ENCODE measurements around the gene NRBF2. TPM values are rescaled to one million over a fixed set of nuclear protein-coding genes. Genes with fewer than 3 reads are reported as not detected.
"Not testable (repeated sequence)": the region's sequence is repeated elsewhere in the genome, so short reads cannot be mapped to it uniquely, and the experiment has no call there.

NRBF2 gene
- total RNA-seq, 4 donors from 2014 or later, result 8.6 to 17.2 (median 12.3) TPM

DNA sequence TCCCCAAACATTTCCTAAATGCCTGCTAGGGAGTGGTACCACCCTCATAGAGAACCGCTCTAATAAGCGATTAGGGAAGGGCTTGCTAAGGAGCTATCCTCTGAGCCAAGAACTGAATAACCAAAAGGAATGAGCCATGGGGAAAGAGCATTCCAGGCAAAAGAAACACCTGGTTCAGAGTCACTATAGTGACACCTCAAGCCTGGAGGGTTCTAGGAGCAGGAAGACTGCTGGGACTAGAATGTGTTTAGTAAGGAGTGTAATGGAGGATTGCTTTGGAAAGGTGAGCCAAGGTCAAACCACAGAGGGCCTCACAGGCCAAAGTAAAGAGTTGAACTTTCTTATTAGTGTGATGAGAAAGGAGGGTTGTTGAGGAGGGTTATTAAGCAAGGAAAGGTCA, 38.7 kb upstream of the NRBF2 start:
- Histone ChIP-seq H3K4me1 (no peaks in the 10 kb centered on the region), H3K36me3 (no peaks in the 10 kb centered on the region), H3K9me3 (no peaks in the 10 kb centered on the region), H3K27me3 (no peaks in the 10 kb centered on the region), H3K4me3 (no peak overlapping the region), H3K27ac (no peak overlapping the region)
- 93 to 100% methylated on average over 2 of the region's 2 CpGs for WGBS, 2 donors (ENCODE audit: low coverage in 1 of 2)
- no peak for ATAC-seq
- TF ChIP-seq POLR2A (IDR thresholded peaks at IDR 0.05), result no peak
- TF ChIP-seq EP300 (IDR thresholded peaks at IDR 0.05), result no peak
- TF ChIP-seq, protein P1, sequence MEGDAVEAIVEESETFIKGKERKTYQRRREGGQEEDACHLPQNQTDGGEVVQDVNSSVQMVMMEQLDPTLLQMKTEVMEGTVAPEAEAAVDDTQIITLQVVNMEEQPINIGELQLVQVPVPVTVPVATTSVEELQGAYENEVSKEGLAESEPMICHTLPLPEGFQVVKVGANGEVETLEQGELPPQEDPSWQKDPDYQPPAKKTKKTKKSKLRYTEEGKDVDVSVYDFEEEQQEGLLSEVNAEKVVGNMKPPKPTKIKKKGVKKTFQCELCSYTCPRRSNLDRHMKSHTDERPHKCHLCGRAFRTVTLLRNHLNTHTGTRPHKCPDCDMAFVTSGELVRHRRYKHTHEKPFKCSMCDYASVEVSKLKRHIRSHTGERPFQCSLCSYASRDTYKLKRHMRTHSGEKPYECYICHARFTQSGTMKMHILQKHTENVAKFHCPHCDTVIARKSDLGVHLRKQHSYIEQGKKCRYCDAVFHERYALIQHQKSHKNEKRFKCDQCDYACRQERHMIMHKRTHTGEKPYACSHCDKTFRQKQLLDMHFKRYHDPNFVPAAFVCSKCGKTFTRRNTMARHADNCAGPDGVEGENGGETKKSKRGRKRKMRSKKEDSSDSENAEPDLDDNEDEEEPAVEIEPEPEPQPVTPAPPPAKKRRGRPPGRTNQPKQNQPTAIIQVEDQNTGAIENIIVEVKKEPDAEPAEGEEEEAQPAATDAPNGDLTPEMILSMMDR (IDR thresholded peaks at IDR 0.05), result no peak
- no peak for TF ChIP-seq POLR2AphosphoS5 (IDR thresholded peaks at IDR 0.05)

DNA sequence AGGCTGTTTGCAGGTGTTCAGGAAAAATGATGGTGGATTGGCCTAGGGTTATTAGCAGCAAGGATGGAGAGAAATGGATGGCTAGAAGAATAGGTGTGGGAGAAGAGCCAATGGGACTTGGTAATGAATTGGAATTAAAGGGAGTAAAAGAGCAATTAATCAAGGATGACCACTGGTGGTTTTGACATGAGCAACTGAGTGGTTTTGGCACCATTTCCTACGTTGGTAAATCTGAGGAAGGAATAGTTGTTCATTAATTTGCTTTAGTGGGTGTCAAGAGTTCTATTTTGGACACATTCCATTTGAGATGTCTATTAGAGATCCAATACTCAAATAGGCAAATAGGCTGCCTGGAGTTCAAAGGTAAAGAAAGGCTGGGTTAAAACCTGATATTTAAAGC, 38.2 kb upstream of the NRBF2 start:
- Histone ChIP-seq H3K4me3 (no peak overlapping the region), H3K27ac (no peak overlapping the region), H3K27me3 (no peaks in the 10 kb centered on the region), H3K4me1 (no peaks in the 10 kb centered on the region), H3K36me3 (no peaks in the 10 kb centered on the region), H3K9me3 (no peaks in the 10 kb centered on the region)
- no peak for TF ChIP-seq EP300 (IDR thresholded peaks at IDR 0.05)
- TF ChIP-seq POLR2A (IDR thresholded peaks at IDR 0.05), result no peak
- TF ChIP-seq, protein P1 (IDR thresholded peaks at IDR 0.05), result no peak
- no peak for TF ChIP-seq POLR2AphosphoS5 (IDR thresholded peaks at IDR 0.05)
- 20 to 53% methylated on average over 1 of the region's 1 CpG for WGBS, 2 donors (ENCODE audit: low coverage in 1 of 2)
- ATAC-seq, result no peak

DNA sequence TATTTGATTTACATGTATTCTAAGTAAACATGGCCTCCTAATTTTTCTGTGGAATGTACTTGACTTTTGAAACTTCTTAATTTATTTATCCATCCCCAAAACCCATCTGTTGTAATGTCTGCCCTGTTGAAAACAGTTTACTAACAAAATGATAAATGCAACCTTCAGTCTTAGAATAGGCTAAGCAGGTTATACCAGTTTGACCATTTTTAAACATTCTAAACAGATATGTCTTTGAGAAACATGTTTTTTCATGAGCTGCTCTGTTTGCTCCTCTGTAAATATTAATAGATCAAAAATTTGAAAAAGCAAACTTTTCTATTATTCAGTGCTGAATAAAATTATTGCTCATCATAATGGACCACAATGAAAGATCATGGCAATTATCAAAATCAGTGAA, 33.4 kb upstream of the NRBF2 start:
- no peaks in the 10 kb centered on the region for H3K9me3 ChIP-seq
- H3K4me1 ChIP-seq, result no peaks in the 10 kb centered on the region
- H3K27me3 ChIP-seq, result peaks cover 13% of the 10 kb centered on the region
- H3K36me3 ChIP-seq, result no peaks in the 10 kb centered on the region
- no peak overlapping the region for H3K4me3 ChIP-seq
- no peak for TF ChIP-seq EP300 (IDR thresholded peaks at IDR 0.05)
- no peak overlapping the region for H3K27ac ChIP-seq
- no peak for ATAC-seq

DNA sequence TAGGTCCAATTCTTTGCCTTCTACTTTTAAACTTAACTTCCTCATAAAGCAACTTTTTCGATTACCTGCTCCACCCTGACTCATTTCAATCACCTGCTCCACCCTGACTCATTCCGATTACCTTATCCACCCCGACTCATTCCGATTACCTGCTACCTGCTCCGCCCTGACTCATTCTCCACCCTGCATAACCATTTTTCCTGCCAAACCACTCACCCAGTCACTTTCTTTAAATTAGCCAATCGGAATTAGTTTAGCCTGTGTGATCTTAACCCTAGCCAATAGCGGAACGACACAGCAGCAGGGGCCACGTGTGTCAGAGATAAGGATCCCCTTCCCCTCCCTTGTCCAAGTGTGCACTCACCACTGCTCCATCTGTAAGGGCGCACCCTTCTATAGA, 32.0 kb upstream of the NRBF2 start:
- not testable (repeated sequence) for H3K9me3 ChIP-seq, H3K27ac ChIP-seq, ATAC-seq, H3K4me3 ChIP-seq, H3K4me1 ChIP-seq, H3K36me3 ChIP-seq
- WGBS, 2 donors (ENCODE audit: low coverage in 1 of 2), result 87 to 90% methylated on average over 7 to 10 of the region's 10 CpGs
- H3K27me3 ChIP-seq, result peaks cover 13% of the 10 kb centered on the region

DNA sequence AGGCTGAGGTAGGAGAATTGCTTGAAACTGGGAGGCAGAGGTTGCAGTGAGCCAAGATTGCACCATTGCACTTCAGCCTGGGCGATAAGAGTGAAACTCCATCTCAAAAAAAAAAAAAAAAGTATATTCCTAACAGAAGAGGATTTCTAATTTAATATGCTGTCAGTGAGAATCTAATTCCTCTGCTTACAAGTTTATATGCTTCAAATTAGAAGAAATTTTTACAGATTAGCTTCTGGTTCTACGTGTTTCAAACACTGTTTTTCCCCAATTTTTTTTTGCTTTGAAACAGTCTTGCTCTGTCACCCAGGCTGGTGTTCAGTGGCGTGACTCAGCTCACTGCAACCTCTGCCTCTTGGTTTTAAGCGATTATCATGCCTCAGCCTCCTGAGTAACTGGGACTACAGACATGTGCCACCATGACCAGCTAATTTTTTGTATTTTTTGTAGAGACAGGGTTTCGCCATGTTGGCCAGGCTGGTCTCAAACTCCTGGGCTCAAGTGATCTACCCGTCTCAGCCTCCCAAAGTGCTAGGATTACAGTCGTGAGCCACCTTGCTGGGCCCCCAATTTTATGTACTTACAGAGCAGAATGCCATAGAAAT, 30.7 kb upstream of the NRBF2 start:
- H3K4me3 ChIP-seq, ATAC-seq, H3K36me3 ChIP-seq, H3K4me1 ChIP-seq, H3K9me3 ChIP-seq, H3K27ac ChIP-seq: not testable (repeated sequence)
- H3K27me3 ChIP-seq, result peaks cover 13% of the 10 kb centered on the region
- WGBS, 2 donors (ENCODE audit: low coverage in 1 of 2), result 83 to 93% methylated on average over 3 to 7 of the region's 7 CpGs

DNA sequence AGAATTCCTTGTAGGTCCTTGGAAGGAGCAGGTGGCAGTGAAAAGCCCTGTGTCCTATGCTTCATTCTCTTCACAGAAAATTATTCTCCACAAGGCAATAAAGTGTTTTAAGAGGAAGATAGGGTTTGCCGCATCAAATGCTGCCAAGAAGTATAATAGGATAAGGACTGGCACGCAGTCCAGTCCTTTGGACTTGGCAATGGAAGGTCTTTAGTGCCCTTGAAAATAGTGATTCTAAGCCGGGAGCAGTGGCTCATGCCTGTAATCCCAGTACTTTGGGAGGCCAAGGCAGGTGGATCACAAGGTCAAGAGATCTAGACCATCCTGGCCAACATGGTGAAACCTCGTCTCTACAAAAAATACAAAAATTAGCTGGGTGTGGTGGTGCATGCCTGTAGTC, 29.9 kb upstream of the NRBF2 start:
- not testable (repeated sequence) for H3K4me1 ChIP-seq, ATAC-seq, H3K27ac ChIP-seq, H3K36me3 ChIP-seq, H3K4me3 ChIP-seq, H3K9me3 ChIP-seq
- H3K27me3 ChIP-seq, result peaks cover 13% of the 10 kb centered on the region
- 89 to 100% methylated on average over 1 to 4 of the region's 4 CpGs for WGBS, 2 donors (ENCODE audit: low coverage in 1 of 2)

DNA sequence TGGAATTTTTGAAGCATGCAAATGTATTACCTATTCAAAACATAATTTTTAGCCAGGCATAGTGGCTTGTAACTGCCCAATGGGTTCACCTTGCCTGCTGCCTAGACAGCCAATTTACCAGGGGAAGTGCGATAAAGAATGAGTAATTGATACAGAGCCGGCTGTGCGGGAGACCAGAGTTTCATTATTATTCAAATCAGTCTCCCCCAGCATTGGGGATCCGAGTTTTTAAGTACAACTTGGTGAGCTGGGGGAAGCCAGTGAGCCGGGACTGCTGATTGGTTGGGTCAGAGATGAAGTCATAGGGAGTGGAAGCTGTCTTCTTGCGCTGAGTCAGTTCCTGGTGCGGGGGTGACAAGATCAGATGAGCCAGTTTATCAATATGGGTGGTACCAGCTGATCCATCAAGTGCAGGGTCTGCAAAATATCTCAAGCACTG, 29.1 kb upstream of the NRBF2 start:
- ATAC-seq, result no peak
- no peak overlapping the region for H3K27ac ChIP-seq
- H3K4me1 ChIP-seq, result no peaks in the 10 kb centered on the region
- no peak overlapping the region for H3K4me3 ChIP-seq
- no peaks in the 10 kb centered on the region for H3K9me3 ChIP-seq
- TF ChIP-seq, protein P1 (IDR thresholded peaks at IDR 0.05), result no peak
- TF ChIP-seq POLR2A (IDR thresholded peaks at IDR 0.05) (no peak), EP300 (IDR thresholded peaks at IDR 0.05) (no peak), POLR2AphosphoS5 (IDR thresholded peaks at IDR 0.05) (no peak)
- H3K27me3 ChIP-seq, result peaks cover 13% of the 10 kb centered on the region
- H3K36me3 ChIP-seq, result no peaks in the 10 kb centered on the region
- 38 to 69% methylated on average over 4 to 7 of the region's 7 CpGs for WGBS, 2 donors (ENCODE audit: low coverage in 1 of 2)
